ENCODE data around the gene OR6J1.
"Not testable (repeated sequence)": the region's sequence is repeated elsewhere in the genome, so short reads cannot be mapped to it uniquely, and the experiment has no call there.

OR6J1 gene

GRCh38 chr14:22601996-22602395, 42.2 kb downstream of the OR6J1 start:
- no peak for DNase-seq

GRCh38 chr14:22601456-22601855, 42.7 kb downstream of the OR6J1 start:
- no peak for DNase-seq

- DNase-seq, result no peak
These were observed 44.1 kb downstream of the OR6J1 start for GRCh38 chr14:22600027-22600426.

- no peak for DNase-seq
These were observed 44.8 kb downstream of the OR6J1 start for GRCh38 chr14:22599349-22599748.

GRCh38 chr14:22598896-22599244, 45.3 kb downstream of the OR6J1 start:
- peak; percentile 33 to 46 for DNase-seq

- peak; percentile 18 to 37 for DNase-seq
These were observed 45.9 kb downstream of the OR6J1 start, which contains the start of gene ABHD4 for GRCh38 chr14:22598099-22598895. TSS of gene ABHD4 (plus strand) at chr14:22598300. CDS start at chr14:22598307, 7 bp downstream.

- no peak for DNase-seq
These were observed 46.4 kb downstream of the OR6J1 start for GRCh38 chr14:22597771-22598098.

- no peak for DNase-seq
These were observed 46.9 kb downstream of the OR6J1 start for GRCh38 chr14:22597265-22597664.

- no peak for DNase-seq
These were observed 47.7 kb downstream of the OR6J1 start for GRCh38 chr14:22596354-22596879.

- no peak for DNase-seq
These were observed 49.9 kb downstream of the OR6J1 start for GRCh38 chr14:22594156-22594716.

- DNase-seq, result no peak
These were observed 50.6 kb downstream of the OR6J1 start for GRCh38 chr14:22593601-22594000.

- DNase-seq, result no peak
These were observed 51.0 kb downstream of the OR6J1 start for GRCh38 chr14:22593189-22593588.

- DNase-seq, result peak; percentile 99 to 100
These were observed 54.9 kb downstream of the OR6J1 start, which contains the start of gene DAD1 for GRCh38 chr14:22589096-22589839. TSS of gene DAD1 (minus strand) at chr14:22589224. CDS start at chr14:22589157, 67 bp downstream.

GRCh38 chr14:22588526-22589095, 55.5 kb downstream of the OR6J1 start:
- DNase-seq, result peak; percentile 26 to 56

- not testable (repeated sequence) for DNase-seq
These were observed 56.3 kb downstream of the OR6J1 start for GRCh38 chr14:22587677-22588422.

- DNase-seq, result no peak
These were observed 56.9 kb downstream of the OR6J1 start for GRCh38 chr14:22587247-22587646.

GRCh38 chr14:22583994-22584393, 60.2 kb downstream of the OR6J1 start:
- DNase-seq, result no peak

All from activated CD4-positive, alpha-beta T cell treated with anti-CD3 and anti-CD28 coated beads for 4 hours (primary cell).